Measurements from ENCODE around the gene PHF23. TPM values are rescaled to one million over a fixed set of nuclear protein-coding genes. Genes with fewer than 3 reads are reported as not detected.

The PHF23 gene
- polyA plus RNA-seq, 1 donor = 52.8 TPM

DNA sequence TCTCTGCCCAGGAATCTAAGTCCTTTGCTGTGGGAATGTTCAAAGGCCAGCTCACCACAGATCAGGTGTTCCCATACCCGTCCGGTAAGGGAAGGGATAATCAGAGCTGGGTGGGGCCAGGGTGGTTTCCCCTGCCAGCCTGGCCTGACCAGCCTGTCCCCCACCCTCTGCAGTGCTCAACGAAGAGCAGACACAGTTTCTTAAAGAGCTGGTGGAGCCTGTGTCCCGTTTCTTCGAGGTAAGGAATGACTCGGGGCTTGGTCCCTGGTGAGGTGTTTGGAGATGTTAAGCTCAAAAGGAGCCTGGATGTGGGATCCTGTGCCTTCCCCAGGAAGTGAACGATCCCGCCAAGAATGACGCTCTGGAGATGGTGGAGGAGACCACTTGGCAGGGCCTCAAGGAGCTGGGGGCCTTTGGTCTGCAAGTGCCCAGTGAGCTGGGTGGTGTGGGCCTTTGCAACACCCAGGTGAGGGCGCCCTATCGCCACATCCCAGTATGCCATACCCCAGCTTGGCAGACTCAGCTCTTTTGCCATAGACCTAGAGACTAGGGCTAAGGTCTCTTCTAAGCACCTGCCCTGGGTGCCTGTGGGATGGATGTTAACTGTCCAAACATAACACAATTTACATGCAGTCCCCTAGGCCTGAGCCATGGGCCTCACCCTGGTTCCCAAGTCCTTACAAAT lies 18.5 kb downstream of the PHF23 start:
- DNase-seq = no peak

DNA sequence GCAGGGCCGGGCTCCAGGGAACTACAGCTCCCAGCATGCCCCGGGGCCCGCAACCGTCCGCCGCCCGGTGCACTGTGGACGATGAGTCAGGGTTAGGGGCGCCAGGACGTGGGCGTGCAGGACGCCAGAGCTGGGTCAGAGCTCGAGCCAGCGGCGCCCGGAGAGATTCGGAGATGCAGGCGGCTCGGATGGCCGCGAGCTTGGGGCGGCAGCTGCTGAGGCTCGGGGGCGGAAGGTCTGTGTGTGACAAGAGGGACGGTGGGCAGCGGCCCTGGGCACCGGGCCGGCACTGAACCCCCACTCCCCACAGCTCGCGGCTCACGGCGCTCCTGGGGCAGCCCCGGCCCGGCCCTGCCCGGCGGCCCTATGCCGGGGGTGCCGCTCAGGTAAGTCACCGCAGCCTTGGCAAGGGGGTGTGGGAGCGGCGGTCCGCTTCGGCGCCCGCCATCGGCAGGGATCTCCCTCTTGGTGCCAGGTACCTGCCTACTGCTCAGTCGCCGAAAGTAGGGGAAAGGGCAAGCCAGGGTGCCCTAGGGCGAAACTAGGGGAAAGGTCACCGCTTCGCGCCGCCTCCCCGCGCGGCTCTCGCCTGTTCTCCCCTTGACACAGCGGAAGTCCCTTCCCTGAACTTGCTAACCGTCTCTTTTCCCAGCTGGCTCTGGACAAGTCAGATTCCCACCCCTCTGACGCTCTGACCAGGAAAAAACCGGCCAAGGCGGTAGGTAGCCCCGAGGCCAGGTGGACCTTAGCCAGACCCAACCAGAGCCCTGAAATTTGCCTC lies 19.3 kb downstream of the PHF23 start, which contains the start of the genes ACADVL and DLG4:
TSS of gene ACADVL (plus strand) at position 127 of the 781 bp plus-strand sequence. CDS start at position 174, 47 bp downstream.
TSS of gene DLG4 (minus strand) at position 25 of the 781 bp plus-strand sequence.
- peak; percentile 83 for DNase-seq

DNA sequence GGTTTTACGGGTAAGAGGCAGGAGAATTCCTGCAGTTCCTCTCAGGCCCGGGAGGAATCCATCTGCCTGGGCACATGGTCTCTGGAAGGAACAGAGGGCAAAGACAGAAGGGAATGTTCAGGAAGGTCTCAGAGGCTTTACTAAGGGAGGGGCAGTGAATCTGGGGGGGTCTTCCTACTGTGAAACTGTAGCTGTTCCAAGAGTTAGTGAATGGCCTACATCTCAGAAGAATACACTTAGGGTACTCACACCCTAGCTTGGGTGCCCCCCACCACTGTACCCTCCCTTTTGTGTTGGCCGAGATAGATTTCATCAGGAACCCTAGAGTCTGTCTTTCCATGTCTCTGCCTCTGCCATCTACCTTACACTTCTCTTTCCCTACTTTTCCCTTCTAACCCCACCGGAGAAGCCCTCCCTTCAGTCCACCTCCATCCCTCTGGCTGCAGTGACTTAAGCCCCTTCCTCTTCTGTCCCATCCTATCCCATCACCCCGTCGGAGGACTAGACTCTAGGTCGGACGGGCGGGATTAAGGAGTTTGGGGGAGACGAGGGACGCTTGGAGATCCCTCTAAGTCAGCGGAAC lies 19.9 kb downstream of the PHF23 start:
- DNase-seq = no peak

DNA sequence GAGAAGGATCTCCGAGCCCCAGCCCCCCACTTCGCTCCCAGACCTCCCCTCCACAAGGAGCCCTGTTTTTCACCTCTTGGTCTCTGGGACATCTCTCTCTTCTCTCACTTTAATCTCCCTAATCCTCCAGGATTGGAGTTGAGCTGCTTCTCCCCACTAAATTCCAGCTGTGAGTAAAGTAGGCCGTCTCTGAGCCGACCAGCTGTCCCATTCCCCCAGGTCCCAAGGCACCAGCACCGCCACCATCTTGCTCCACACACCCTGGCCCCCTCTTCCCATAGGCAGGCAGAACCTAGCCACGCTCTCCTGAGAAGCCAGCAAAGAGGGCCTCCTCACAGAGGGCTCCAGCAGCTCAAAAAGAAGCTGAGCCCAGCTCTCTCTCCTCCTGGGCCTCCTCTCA lies 20.5 kb downstream of the PHF23 start:
- no peak for DNase-seq

DNA sequence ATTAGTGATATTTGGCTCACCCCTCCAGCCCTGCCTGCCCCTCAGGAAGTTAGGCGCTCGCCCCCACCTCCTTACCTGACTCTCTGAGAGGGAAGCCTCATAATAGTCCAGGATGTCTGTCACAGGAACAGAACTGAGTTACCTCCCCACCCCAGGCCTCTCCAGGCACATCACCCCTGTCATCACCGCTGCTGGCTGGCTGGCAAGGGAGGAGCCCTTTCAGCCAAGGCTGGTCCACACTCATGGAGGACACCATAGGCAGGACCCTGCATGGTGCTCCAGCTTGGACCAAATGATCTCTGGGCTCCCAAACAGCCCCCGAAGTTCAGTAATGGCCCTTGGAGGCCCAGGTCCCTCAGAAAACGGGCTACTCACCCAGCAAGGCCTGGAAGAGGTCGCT lies 21.1 kb downstream of the PHF23 start:
- no peak for DNase-seq

DNA sequence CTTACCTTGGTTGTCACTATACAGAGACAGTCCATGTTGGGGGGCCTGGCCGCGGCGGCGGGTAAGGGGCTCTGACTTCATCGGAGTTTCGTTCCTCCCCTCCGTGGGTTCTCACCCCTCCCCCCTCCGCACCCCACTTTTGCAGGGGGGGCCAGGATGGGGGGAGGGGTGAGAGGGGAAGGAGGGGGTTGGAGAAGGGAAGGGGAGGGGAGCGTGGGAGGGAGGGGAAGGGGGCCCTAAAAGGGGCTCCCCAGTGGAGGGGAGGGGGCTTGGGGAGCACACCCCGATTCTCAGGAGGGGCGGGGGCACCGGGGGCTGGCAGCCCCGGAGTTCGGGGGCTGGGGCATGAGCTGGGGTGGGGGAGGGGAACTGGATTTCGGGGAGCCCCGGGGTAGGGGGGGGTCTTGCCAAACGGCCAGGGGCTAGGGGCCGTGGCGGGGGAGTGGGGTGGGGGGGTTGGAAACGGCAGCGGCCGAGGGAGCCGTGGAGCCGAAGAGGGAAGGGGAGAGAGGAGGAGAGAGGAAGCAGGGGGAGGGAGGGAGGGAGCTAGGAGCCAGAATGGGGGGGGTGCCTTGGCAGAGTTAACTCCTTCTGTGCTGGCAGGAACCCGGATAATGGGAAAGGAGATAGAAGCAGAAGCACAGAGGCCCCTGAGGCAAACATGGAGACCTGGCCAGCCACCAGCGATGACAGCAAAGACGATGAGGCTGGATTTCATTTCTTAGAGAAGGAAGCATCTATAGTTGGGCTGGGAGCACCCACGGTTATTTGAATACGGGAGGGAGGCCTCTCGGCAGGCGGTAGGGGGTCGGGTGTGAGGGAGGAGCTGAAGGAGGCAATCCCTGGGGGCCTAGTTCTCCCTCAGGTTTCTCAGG lies 21.9 kb downstream of the PHF23 start:
- peak; percentile 85 for DNase-seq

DNA sequence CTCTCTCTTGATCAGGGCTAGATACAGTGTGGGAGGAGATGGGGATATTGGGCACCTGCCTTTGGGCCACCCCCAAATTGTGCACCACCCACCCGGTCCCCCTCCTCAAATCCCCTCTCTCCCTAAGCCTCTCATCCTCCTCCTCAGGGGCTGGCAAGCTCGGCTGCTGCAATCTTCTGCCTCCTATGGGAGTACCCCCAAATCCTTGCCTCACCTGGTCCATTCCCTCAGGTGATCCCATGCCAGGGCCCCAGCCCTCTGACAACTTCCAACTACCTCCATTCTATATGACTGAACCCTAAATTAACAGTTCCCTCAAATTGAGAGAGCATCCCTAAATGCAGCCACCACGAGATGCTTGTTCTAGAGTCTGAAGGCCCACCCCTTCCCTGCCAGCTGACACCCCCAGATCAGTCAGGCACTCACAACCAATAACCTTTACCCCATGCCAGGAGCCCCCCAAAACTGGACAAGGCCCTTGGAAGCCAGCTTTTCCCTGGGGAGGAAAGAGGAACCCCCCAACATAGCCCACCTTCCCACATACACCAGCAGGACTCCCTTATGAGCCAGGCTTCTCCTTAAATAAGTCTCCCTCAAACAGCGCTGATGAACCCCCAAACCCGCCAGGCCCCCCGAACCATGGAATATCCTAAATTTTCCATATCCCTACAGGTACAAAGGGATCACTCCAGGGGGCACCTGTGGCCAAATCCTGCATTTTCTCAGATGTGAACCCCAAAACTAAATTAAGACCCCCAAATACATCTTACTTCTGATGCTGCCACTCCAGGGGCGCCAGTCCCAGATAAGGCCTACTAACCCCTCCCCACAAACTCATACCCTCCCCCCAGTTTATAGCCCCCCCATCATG lies 22.8 kb downstream of the PHF23 start:
- DNase-seq = no peak

DNA sequence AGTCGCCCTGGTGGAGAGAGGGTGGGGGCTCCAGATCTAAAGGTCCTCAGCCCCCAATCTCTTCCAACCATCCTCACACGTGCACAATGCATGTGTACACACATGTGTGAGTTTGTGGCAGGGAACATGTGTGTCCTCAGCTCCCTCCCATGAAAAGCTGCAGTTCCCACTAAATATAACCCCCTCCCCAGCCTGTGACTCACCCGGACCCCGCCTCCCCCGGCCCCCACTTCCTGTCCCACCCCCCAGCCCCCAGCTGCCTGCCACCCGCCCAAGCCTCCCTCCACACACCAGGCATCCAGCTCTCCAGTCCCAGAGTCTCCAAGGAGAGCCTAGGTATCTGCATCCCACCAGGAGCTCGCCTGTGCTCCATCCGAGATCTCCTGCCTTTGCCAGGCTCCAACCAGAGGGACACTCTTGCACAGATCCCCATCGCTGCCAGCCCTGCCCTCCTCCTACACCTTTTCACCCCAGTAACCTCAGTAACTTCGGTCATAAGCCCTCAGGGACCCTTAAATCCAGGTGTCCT lies 23.5 kb downstream of the PHF23 start:
- DNase-seq = no peak

DNA sequence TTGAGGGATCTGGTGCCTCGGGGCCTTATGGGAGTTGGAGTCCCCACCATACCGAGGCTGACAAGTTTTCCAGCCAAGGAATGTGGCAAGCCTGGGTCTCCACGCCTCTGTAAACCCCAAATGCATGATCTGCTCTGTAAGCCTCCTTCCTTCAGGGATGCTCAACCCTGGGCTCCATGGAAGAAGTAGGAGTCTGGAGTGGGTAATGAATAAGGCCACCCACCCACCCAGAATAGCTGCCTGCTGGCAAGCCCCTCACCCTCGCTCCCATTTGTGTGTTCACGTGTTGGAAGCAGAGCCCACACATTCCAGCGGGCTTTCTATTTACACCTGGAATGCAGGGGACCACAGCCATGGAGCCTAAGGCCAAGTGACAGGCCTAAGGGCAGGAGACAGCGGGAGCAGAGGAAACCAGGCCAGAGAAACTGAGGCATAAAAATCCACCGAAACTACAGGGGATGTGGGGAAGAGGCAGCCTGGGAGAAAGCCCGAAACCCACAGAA lies 24.1 kb downstream of the PHF23 start:
- DNase-seq = no peak

DNA sequence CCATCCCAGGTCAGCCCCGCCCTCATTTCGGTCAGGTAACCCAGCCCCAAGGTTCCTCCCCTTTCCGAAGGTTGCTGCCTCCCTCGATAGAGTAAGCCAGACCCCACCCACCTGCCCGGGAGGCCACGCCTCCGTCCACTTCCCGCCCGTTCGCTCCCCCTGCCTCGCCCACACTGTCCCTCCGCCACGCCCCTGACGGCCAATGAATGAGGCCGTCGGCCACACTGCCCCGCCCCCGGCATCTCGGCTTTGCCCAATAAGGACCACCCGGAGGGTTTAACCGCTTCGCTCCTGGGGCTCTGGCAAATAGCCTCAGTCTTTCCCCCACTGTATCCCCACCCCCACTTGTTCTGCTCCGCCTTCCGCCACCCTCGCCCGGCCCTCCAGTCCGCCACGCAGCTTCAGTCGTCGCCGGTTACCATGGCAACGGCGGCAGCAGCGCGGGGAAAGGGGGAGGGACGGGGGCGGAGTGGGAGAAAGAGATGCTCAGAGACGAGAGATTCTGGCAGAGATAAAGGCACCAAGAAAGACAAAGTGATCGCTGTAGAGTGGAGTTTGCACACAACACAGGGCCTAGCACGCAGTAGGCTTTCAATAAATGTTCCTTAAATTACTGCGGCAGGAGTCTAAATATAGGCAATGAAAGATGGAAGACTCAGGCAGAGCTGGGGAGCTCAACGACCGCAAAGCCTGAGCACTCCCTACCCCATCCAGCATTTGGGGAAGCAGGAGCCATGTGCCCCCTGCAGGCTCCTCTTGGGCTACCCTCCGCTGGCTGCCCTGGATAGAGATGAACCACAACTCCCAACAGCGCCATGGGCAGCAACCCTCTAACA lies 24.7 kb downstream of the PHF23 start:
- DNase-seq = peak; percentile 98

DNA sequence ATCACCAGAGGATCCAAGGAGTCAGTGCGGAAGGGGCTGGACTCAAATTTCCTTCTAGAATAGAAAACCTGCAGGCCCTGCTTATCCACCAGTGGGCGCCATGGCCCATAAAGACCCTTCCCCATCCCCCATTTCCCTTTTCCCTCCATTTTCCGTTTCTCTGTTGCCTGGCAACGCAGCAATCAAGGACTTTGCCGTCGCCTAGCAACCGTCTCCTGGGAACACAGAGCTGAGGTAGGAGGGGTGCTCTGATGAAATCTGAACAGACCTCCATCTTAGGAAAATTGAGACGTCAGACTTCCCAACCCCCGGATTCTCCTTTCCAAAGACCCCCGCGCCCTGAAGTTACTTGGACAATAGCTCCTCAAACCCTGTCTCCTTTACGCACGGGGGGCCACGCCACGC lies 25.4 kb downstream of the PHF23 start:
- DNase-seq = peak; percentile 96

DNA sequence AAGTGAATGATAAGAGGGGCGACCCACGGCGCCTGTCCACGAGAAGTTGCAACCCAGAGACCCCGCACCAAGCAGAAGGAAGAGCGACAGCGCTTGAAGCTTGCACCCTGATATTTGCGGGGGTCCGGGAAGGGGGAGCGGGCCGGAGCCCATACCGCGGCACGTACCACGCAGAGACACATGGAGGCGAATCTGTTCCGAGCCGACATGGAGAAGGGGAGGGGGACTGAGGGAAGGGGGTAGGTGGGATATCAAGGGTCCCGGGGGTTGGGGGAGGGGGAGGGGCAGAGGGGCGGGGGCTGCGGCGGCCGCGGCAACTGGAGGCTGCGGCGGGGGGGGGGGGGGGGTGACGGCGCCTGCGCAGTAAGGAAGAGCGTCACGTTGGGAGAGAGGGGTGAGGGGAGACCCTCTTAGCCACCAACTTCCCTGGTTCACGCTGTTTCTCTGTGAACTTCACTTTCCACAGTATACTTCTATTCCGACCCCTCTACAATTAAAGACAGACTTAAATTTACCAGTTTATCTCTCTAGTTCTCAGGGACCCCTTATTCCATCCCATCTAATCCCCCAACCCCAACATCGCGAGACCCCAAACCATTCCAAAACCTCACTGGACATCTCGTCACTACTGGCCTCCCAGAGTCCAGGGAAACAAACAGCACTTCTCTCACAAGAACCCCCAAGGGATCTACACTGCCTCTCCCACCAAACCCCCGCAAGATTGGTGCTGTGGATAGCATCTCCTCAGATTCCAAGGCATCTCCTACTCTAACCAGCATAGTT lies 27.6 kb downstream of the PHF23 start:
- DNase-seq = no peak

DNA sequence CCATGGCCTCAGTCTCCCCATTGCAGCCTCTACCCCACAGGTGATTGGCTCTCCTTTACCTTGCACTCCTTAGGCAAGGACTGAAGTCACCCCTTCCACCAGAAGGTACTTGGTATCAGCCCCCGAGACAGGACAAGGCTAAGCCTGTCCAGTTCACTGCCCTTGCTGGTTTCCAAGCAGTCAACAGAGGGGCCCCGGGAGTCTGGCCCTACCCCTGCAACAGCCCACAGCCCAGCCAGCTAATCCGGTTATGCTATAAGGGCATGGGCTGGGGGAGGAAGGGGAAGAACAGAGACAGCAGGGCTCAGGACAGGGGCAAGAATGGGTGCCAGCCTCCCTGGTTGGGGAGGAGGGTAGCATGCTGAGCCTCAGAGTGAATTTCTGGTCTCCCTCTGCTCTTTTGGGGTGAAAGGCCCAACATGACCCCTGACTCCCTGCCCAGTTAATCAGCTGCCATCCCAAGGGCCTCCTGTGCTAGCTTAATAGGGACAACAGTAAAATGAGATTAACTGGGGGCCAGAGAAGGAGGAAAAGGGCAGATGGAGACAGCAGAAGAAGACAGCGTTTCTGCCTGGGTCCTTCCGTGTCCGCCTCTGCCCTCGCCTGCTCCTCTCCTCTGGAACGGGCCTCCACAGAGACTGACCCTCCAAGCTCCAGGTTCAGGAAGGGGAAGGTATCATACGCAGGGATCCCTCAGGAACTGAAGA lies 30.4 kb downstream of the PHF23 start:
- DNase-seq = no peak

DNA sequence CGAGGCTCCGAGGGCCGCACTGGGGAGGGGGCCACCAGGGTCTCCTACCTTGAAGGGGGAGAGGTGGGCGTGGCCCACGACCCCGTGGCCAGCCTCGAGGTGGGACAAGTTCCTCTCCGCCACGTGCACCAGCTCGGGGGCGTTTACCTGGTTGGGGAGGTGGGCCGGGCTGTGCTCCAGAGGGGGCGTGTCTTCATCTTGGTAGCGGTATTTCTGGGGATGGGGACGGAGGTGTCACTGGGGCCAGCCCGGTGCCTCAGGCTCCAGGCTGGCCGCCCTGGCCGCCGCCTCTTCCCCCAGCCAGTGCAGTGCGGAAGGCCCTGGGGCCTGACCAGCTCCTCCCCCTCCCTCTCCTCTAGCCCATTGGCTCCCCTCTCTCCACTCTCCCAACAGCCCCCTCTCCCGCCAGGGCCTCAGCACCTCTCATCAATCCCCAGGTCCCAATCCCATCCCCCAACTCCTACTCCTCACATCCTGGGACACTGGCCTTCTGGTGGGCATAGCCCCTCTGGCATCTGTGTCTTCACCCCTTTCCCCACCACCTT lies 31.2 kb downstream of the PHF23 start:
- no peak for DNase-seq

DNA sequence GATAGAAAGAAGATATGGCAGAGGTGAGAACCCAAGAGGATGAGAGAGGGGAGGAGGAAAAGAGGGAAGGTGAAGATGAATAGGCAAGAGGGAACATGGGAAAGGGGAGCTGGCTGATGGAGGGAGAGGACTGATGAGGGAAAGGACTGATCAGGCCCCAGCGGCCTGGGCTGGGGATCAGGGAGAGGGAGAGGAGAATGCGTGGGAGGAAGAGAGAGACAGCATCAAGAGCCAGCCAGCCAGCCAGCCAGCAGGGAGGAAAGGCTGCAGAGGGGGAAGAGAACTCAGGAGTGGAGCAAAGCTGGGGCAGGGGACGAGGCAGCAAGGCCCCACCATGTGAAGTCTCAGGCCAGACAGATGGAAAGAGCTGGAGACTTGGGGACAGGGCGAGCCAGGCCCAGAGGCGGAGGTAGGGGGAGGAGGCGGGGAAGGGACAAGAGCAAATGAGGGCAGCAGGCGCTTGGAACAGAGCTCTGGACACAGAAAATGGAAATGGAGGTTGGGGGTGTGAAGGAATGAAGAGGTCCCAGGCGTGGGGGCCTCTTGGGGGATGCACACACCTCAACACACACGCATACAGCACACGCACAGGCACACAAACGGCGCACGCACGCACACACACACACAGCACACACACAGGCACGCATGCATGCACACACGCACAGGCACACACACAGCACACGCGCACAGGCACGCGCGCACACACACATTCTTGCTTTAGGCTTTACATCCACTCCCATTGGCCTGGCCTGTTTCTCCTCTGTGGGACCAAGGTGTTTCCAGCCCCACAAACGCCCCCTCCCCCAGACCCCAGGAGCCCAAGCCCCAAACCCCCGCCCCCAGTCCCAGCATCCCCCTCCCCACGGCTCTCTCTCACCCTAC lies 31.9 kb downstream of the PHF23 start:
- no peak for DNase-seq

DNA sequence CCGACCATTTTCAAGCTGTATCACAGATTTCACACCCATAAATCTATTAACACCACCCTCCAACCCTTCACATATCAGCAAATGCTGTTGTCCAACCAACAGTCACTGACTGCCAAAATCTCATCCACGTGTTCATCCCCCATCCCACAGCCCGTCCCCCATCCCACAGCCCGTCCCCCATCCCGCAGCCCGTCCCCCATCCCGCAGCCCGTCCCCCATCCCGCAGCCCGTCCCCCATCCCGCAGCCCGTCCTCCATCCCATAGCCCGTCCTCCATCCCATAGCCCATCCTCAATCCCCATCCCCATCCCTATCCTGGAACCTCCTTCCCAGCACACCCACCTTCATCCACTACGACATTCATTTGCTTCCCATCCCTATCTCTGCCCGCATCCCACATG lies 33.7 kb downstream of the PHF23 start:
- DNase-seq = no peak

All from left kidney (tissue), 2 donors.